Neuronal stem cell (in vitro differentiated cells): ENCODE data around the gene KIRREL1.

ENCODE experiments used
- DNase-seq: peaks from one replicate; pipeline ENCODE4 v3.0.0-alpha.2; 2013; ENCODE audit warnings: low spot score
- H2AFZ ChIP-seq: one replicate; pipeline ENCODE4 v1.6.1; 2013; ENCODE audit warnings: mild to moderate bottlenecking, low read length, inconsistent platforms
- H2AK5ac ChIP-seq: 2 replicates; pipeline ENCODE4 v1.6.1; 2013; ENCODE audit warnings: low read depth, mild to moderate bottlenecking, inconsistent platforms, low read length, moderate library complexity, mixed read lengths
- H2BK120ac ChIP-seq: 2 replicates; pipeline ENCODE4 v1.6.1; 2013; ENCODE audit warnings: low read depth, mild to moderate bottlenecking, inconsistent platforms, low read length, moderate library complexity, mixed read lengths
- H2BK12ac ChIP-seq: one replicate; pipeline ENCODE4 v1.6.1; 2013; ENCODE audit warnings: low read length, inconsistent platforms
- H2BK15ac ChIP-seq: 2 replicates; pipeline ENCODE4 v1.6.1; 2013; ENCODE audit warnings: mild to moderate bottlenecking, low read length, inconsistent platforms, mixed read lengths
- H2BK5ac ChIP-seq: one replicate; pipeline ENCODE4 v1.6.1; 2013; ENCODE audit warnings: inconsistent platforms, mild to moderate bottlenecking, low read length, moderate library complexity
- H3K14ac ChIP-seq: one replicate; pipeline ENCODE4 v1.6.1; 2013; ENCODE audit warnings: low read length, inconsistent platforms
- H3K18ac ChIP-seq: 2 replicates; pipeline ENCODE4 v1.6.1; 2013; ENCODE audit warnings: low read length, inconsistent platforms
- H3K23ac ChIP-seq: 2 replicates; pipeline ENCODE4 v1.6.1; 2013; ENCODE audit warnings: low read depth, mild to moderate bottlenecking, mixed read lengths, low read length, inconsistent platforms; ENCODE audit not compliant: poor library complexity
- H3K27ac ChIP-seq: replicated peaks from 3 replicates; pipeline ENCODE4 v1.5.1; 2013; ENCODE audit warnings: low read length, inconsistent platforms
- H3K27me3 ChIP-seq, 3 experiments: 2 replicates each; pipeline ENCODE4 v1.6.1; 2013; ENCODE audit warnings: low read length in 3 of 3, mild to moderate bottlenecking in 2 of 3, inconsistent platforms in 1 of 3, low read depth in 1 of 3, mixed read lengths in 1 of 3, moderate library complexity in 1 of 3; ENCODE audit not compliant: control insufficient read depth in 3 of 3, insufficient read depth in 3 of 3
- H3K36me3 ChIP-seq, 2 donors: replicated peaks in 1 of 2; 2 replicates each; pipeline ENCODE4 v1.6.1; 2013; ENCODE audit warnings: low read length in 2 of 2; ENCODE audit not compliant: control insufficient read depth in 2 of 2, insufficient read depth in 2 of 2
- H3K4ac ChIP-seq: 2 replicates; pipeline ENCODE4 v1.6.1; 2013; ENCODE audit warnings: inconsistent platforms, mild to moderate bottlenecking, low read length, moderate library complexity
- H3K4me1 ChIP-seq, 2 donors: 1 replicate in 1 of 2; 2 replicates in 1 of 2; pipeline ENCODE4 v1.6.1; 2013; ENCODE audit warnings: low read length in 2 of 2, low read depth in 1 of 2; ENCODE audit not compliant: control insufficient read depth in 2 of 2, insufficient read depth in 1 of 2
- H3K4me2 ChIP-seq: one replicate; pipeline ENCODE4 v1.6.1; 2013; ENCODE audit warnings: mild to moderate bottlenecking, low read length, inconsistent platforms; ENCODE audit not compliant: insufficient read depth, poor library complexity, severe bottlenecking
- H3K4me3 ChIP-seq, 2 donors: 2 replicates each; pipeline ENCODE4 v1.5.1; 2013; ENCODE audit warnings: low read length in 2 of 2, mild to moderate bottlenecking in 2 of 2, inconsistent platforms in 1 of 2, moderate library complexity in 1 of 2
- H3K79me1 ChIP-seq: one replicate; pipeline ENCODE4 v1.6.1; 2013; ENCODE audit warnings: low read depth, mild to moderate bottlenecking, inconsistent platforms, low read length, moderate library complexity
- H3K9ac ChIP-seq: one replicate; pipeline ENCODE4 v1.6.1; 2013; ENCODE audit warnings: mild to moderate bottlenecking, low read depth, low read length, inconsistent platforms; ENCODE audit not compliant: poor library complexity
- H3K9me3 ChIP-seq, 2 donors: replicated peaks in 1 of 2; 2 replicates each; pipeline versions ENCODE3 to v1.6.1; 2013; ENCODE audit warnings: low read length in 2 of 2, mild to moderate bottlenecking in 2 of 2, inconsistent platforms in 1 of 2, low read depth in 1 of 2, mixed read lengths in 1 of 2, moderate library complexity in 1 of 2; ENCODE audit not compliant: control insufficient read depth in 2 of 2, insufficient read depth in 1 of 2
- H4K8ac ChIP-seq: one replicate; pipeline ENCODE4 v1.6.1; 2013; ENCODE audit warnings: low read depth, mild to moderate bottlenecking, inconsistent platforms, low read length, moderate library complexity
- H4K91ac ChIP-seq: one replicate; pipeline ENCODE4 v1.6.1; 2013; ENCODE audit warnings: low read length, low read depth, mild to moderate bottlenecking, inconsistent platforms; ENCODE audit not compliant: poor library complexity
- WGBS, 2 donors: extraction: QIAGEN DNeasy Blood & Tissue Kit; methylation state at CpG; one replicate each; pipeline ENCODE4 v1.1.7; 2013; ENCODE audit warnings: missing lambda C conversion rate in 2 of 2, mixed read lengths in 1 of 2; ENCODE audit not compliant: insufficient read length in 2 of 2, insufficient replicate concordance in 1 of 2; ENCODE audit errors: extremely low coverage in 2 of 2; 5-methylcytosine and 5-hydroxymethylcytosine counted together

The KIRREL1 gene

GRCh38 chr1:158017800-158018595 is 24.6 kb downstream of the KIRREL1 start:
- no peak overlapping the region for H3K14ac ChIP-seq
- H4K91ac ChIP-seq, result peak overlapping the region; percentile 81
- H3K4ac ChIP-seq, result no peak overlapping the region
- no peaks in the 10 kb centered on the region for H3K27me3 ChIP-seq
- no peaks in the 10 kb centered on the region for H3K9me3 ChIP-seq
- H3K23ac ChIP-seq, result no peak overlapping the region
- H3K9ac ChIP-seq, result peak overlapping the region; percentile 17
- peak overlapping the region; percentile 92 for H3K27ac ChIP-seq
- H2AK5ac ChIP-seq, result peak overlapping the region; percentile 47
- peak overlapping the region; percentile 24 for H2BK12ac ChIP-seq
- no peak overlapping the region for H4K8ac ChIP-seq
- no peak overlapping the region for H2BK120ac ChIP-seq
- no peak overlapping the region for H3K4me2 ChIP-seq
- peak overlapping the region; percentile 26 for H2BK15ac ChIP-seq
- peaks cover 55 to 71% of the 10 kb centered on the region in 2 donors for H3K4me1 ChIP-seq
- no peak overlapping the region for H3K4me3 ChIP-seq
- peak overlapping the region; percentile 84 for H3K18ac ChIP-seq
- peaks cover 3% of the 10 kb centered on the region for H3K79me1 ChIP-seq
- no peak overlapping the region for H2AFZ ChIP-seq
- peaks cover 0 to 3% of the 10 kb centered on the region in 2 donors for H3K36me3 ChIP-seq
- no CpG with 5 or more reads among the region's 4 CpGs for WGBS, 2 donors
- peak overlapping the region; percentile 42 for H2BK5ac ChIP-seq
- DNase-seq, result no peak

- DNase-seq, result peak; percentile 69
- no peak overlapping the region for H3K4ac ChIP-seq
- no peak overlapping the region for H2BK120ac ChIP-seq
- H3K18ac ChIP-seq, result peak overlapping the region; percentile 41
- H3K4me2 ChIP-seq, result peak overlapping the region; percentile 28
- no peaks in the 10 kb centered on the region for H3K27me3 ChIP-seq
- no peak overlapping the region for H3K14ac ChIP-seq
- no peak overlapping the region for H4K8ac ChIP-seq
- no peak overlapping the region for H3K9ac ChIP-seq
- H3K79me1 ChIP-seq, result peaks cover 3% of the 10 kb centered on the region
- H3K9me3 ChIP-seq, result no peaks in the 10 kb centered on the region
- peaks cover 0 to 3% of the 10 kb centered on the region in 2 donors for H3K36me3 ChIP-seq
- H4K91ac ChIP-seq, result no peak overlapping the region
- no peak overlapping the region for H2BK12ac ChIP-seq
- no peak overlapping the region for H2BK5ac ChIP-seq
- peaks cover 48 to 59% of the 10 kb centered on the region in 2 donors for H3K4me1 ChIP-seq
- no peak overlapping the region for H3K23ac ChIP-seq
- no peak overlapping the region for H3K4me3 ChIP-seq
- no peak overlapping the region for H2AFZ ChIP-seq
- H3K27ac ChIP-seq, result peak overlapping the region; percentile 92
- H2BK15ac ChIP-seq, result no peak overlapping the region
- WGBS, 2 donors, result no CpG with 5 or more reads among the region's 4 CpGs
- H2AK5ac ChIP-seq, result no peak overlapping the region
These were observed 25.9 kb downstream of the KIRREL1 start for GRCh38 chr1:158019171-158019868.

GRCh38 chr1:158020259-158020885 is 26.9 kb downstream of the KIRREL1 start:
- H3K23ac ChIP-seq, result no peak overlapping the region
- peak overlapping the region; percentile 9 for H2BK5ac ChIP-seq
- no peak for DNase-seq
- H2BK15ac ChIP-seq, result no peak overlapping the region
- no peak overlapping the region for H3K4me3 ChIP-seq
- H2AK5ac ChIP-seq, result no peak overlapping the region
- H3K9me3 ChIP-seq, result no peaks in the 10 kb centered on the region
- H3K9ac ChIP-seq, result no peak overlapping the region
- H4K8ac ChIP-seq, result no peak overlapping the region
- H4K91ac ChIP-seq, result no peak overlapping the region
- H3K14ac ChIP-seq, result no peak overlapping the region
- H3K79me1 ChIP-seq, result peaks cover 3% of the 10 kb centered on the region
- peaks cover 0 to 3% of the 10 kb centered on the region in 2 donors for H3K36me3 ChIP-seq
- peaks cover 51 to 60% of the 10 kb centered on the region in 2 donors for H3K4me1 ChIP-seq
- H3K4ac ChIP-seq, result no peak overlapping the region
- H3K27ac ChIP-seq, result peak overlapping the region; percentile 92
- no peaks in the 10 kb centered on the region for H3K27me3 ChIP-seq
- no peak overlapping the region for H2BK12ac ChIP-seq
- no peak overlapping the region for H3K4me2 ChIP-seq
- peak overlapping the region; percentile 77 for H3K18ac ChIP-seq
- no peak overlapping the region for H2BK120ac ChIP-seq
- no peak overlapping the region for H2AFZ ChIP-seq
- WGBS, 2 donors, result no CpG with 5 or more reads among the region's 4 CpGs
